HepG2 (cell line): ENCODE measurements around the gene KCNIP3. TPM values are rescaled to one million over a fixed set of nuclear protein-coding genes. Genes with fewer than 3 reads are reported as not detected.

ENCODE experiments used
- ATAC-seq: fragments of 200-7000 bp; cut with Tn5 transposase; 3 replicates; pipeline ENCODE4 v1.9.1; 2020; ENCODE audit warnings: mild to moderate bottlenecking, moderate library complexity
- BruUV-seq: library from RNA; stranded (reverse); fragments of 400-500 nt; replicated peaks from 2 replicates; lab custom pipeline; 2021; lab: Mats Ljungman, UMichigan
- CTCF ChIA-PET: fragments of 300-600 bp; formaldehyde crosslinking; extraction: SDS; loops from one replicate; lab custom pipeline; 2021; ENCODE audit warnings: low total read pairs, inconsistent platforms, low intra/inter-chr PET ratio; lab: Yijun Ruan, JAX
- POLR2A ChIA-PET: fragments of 350-600 bp; sonication (Branson Sonifier 250); formaldehyde crosslinking; loops from one replicate; lab custom pipeline; 2020; ENCODE audit warnings: antibody characterized with exemption, inconsistent platforms; lab: Yijun Ruan, JAX
- DNase-seq: peaks from one replicate; pipeline ENCODE4 v3.0.0-alpha.2; 2015; ENCODE audit warnings: low spot score
- FAIRE-seq: peaks from 3 replicates; lab custom pipeline; 2011; peaks lifted over from hg19 to GRCh38; lab: Jason Lieb, UNC
- H2AFZ ChIP-seq: one replicate; pipeline ENCODE4 v1.6.1; 2011; ENCODE audit warnings: low read length, inconsistent platforms
- H3K27ac ChIP-seq: fragments of 300-600 bp; 3 replicates; pipeline ENCODE4 v1.8.0; 2011; ENCODE audit warnings: mixed run types, mild to moderate bottlenecking, mixed read lengths, low read length, inconsistent platforms; ENCODE audit not compliant: insufficient read depth; ENCODE audit errors: extremely low read length
- H3K27me3 ChIP-seq, 2 experiments: fragments of 200-600 bp in 1 of 2; 2 replicates in 1 of 2; 3 replicates in 1 of 2; pipeline versions ENCODE4 v1.6.0 to v1.8.0; 2011; ENCODE audit warnings: low read length in 2 of 2, mild to moderate bottlenecking in 2 of 2, moderate library complexity in 2 of 2, inconsistent platforms in 1 of 2; ENCODE audit not compliant: insufficient read depth in 2 of 2, control insufficient read depth in 1 of 2
- H3K36me3 ChIP-seq, 2 experiments: fragments of 200-600 bp in 1 of 2; replicated peaks in 1 of 2; 2 replicates in 1 of 2; 3 replicates in 1 of 2; pipeline versions ENCODE4 v1.5.1 to v1.8.0; 2011; ENCODE audit warnings: low read length in 2 of 2, inconsistent platforms in 1 of 2; ENCODE audit not compliant: insufficient read depth in 2 of 2, control insufficient read depth in 1 of 2
- H3K4me1 ChIP-seq: 2 replicates; pipeline ENCODE4 v1.5.1; 2012; ENCODE audit warnings: low read length, inconsistent platforms; ENCODE audit not compliant: insufficient read depth
- H3K4me2 ChIP-seq: 2 replicates; pipeline ENCODE4 v1.6.0; 2011; ENCODE audit warnings: low read depth, low read length, inconsistent platforms
- H3K4me3 ChIP-seq, 3 experiments: fragments of 200-600 bp in 1 of 3; sonication (generic), shearing (Covaris generic) in 1 of 3; replicated peaks in 1 of 3; 2 replicates each; pipeline ENCODE4 v1.5.1; 2011 to 2016; ENCODE audit warnings: low read length in 3 of 3, inconsistent platforms in 2 of 3, low read depth in 2 of 3, mild to moderate bottlenecking in 2 of 3, control low read depth in 1 of 3, mixed read lengths in 1 of 3; ENCODE audit not compliant: insufficient read depth in 1 of 3
- H3K79me2 ChIP-seq: one replicate; pipeline ENCODE4 v1.6.1; 2011; ENCODE audit warnings: low read length, inconsistent platforms; ENCODE audit not compliant: insufficient read depth
- H3K9ac ChIP-seq: 2 replicates; pipeline ENCODE4 v1.6.0; 2011; ENCODE audit warnings: mild to moderate bottlenecking, low read depth, low read length, inconsistent platforms; ENCODE audit not compliant: insufficient read depth
- H3K9me3 ChIP-seq: 2 replicates; pipeline ENCODE4 v1.5.1; 2012; ENCODE audit warnings: mild to moderate bottlenecking, low read length
- H4K20me1 ChIP-seq: 2 replicates; pipeline ENCODE4 v1.6.0; 2011; ENCODE audit warnings: inconsistent platforms, mild to moderate bottlenecking, low read length, moderate library complexity; ENCODE audit not compliant: insufficient read depth
- AGO1 ChIP-seq: fragments of 200-400 bp; formaldehyde crosslinking; IDR thresholded peaks from 2 replicates; pipeline ENCODE4 v1.6.1; 2017; ENCODE audit warnings: mild to moderate bottlenecking, low read depth, low read length, moderate library complexity; ENCODE audit not compliant: poor library complexity, severe bottlenecking
- EEA1 ChIP-seq: sonication (generic); formaldehyde crosslinking; IDR thresholded peaks from 2 replicates; pipeline ENCODE4 v1.5.1; 2020; ENCODE audit warnings: mild to moderate bottlenecking, missing genetic modification reagents, borderline replicate concordance
- EP300 ChIP-seq, 3 experiments: sonication (generic) in 1 of 3; formaldehyde crosslinking in 1 of 3; IDR thresholded peaks; 2 replicates each; pipeline versions ENCODE4 v1.5.1 to v1.6.1; 2011 to 2020; ENCODE audit warnings: low read depth in 2 of 3, low read length in 2 of 3, borderline replicate concordance in 1 of 3, improper control_type of control experiment in 1 of 3, mild to moderate bottlenecking in 1 of 3, missing genetic modification reagents in 1 of 3, moderate library complexity in 1 of 3
- GATAD2A ChIP-seq: IDR thresholded peaks from 2 replicates; pipeline ENCODE4 v1.6.1; 2016
- HNRNPK ChIP-seq: fragments of 200-400 bp; formaldehyde crosslinking; IDR thresholded peaks from 2 replicates; pipeline ENCODE4 v1.6.1; 2018; ENCODE audit warnings: low read length, low read depth, moderate library complexity, mild to moderate bottlenecking; ENCODE audit not compliant: poor library complexity, severe bottlenecking
- PHF20 ChIP-seq: sonication (generic); formaldehyde crosslinking; IDR thresholded peaks from 2 replicates; pipeline ENCODE4 v1.5.0; 2020; ENCODE audit warnings: mild to moderate bottlenecking, missing genetic modification reagents
- RELA ChIP-seq: sonication (generic); formaldehyde crosslinking; IDR thresholded peaks from 2 replicates; pipeline ENCODE4 v1.4.0; 2020; ENCODE audit warnings: missing genetic modification reagents
- TMF1 ChIP-seq: sonication (generic); formaldehyde crosslinking; IDR thresholded peaks from 2 replicates; pipeline ENCODE4 v1.8.1; 2022; ENCODE audit warnings: low read depth, missing genetic modification reagents
- ZNF256 ChIP-seq: sonication (generic); formaldehyde crosslinking; conservative IDR thresholded peaks from 2 replicates; pipeline ENCODE4 v1.4.0; 2020; ENCODE audit warnings: missing genetic modification reagents
- ZNF354B ChIP-seq: sonication (generic); formaldehyde crosslinking; IDR thresholded peaks from 2 replicates; pipeline ENCODE4 v1.8.0; 2022; ENCODE audit warnings: mild to moderate bottlenecking, missing genetic modification reagents
- WGBS: methylation state at CpG from one replicate; pipeline ENCODE4 v1.1.6; 2017; ENCODE audit warnings: low lambda C conversion rate; 5-methylcytosine and 5-hydroxymethylcytosine counted together
- in situ Hi-C: cut with HindIII; loops from 2 replicates; pipeline ENCODE4 v1.10.0; 2017; ENCODE audit warnings: low pct_unique_long_range_greater_than_20kb; ENCODE audit not compliant: extremely low pct_ligation_motif_present
- intact Hi-C: fragments of 100-400 bp; cut with micrococcal nuclease; formaldehyde crosslinking; loops from one replicate; pipeline ENCODE4 v1.10.0; 2022; ENCODE audit not compliant: unreplicated experiment
- polyA plus RNA-seq, 8 experiments: library from polyadenylated mRNA; depleted of rRNA in 3 of 8; stranded (reverse) in 7 of 8; unstranded in 1 of 8; fragments of >200 nt; fragmentation: Illumina TruSeq in 4 of 8; extraction: Trizol in 4 of 8; gene quantifications; 2 replicates each; pipeline versions ENCODE4 v1.2.1 to v1.2.3, GENCODE V29; 2011 to 2016; ENCODE audit warnings: low read depth in 4 of 8, missing spikeins in 1 of 8, mixed read lengths in 1 of 8; ENCODE audit not compliant: insufficient read depth in 1 of 8
- total RNA-seq, 5 experiments: library from RNA; depleted of rRNA; stranded (reverse); fragments of >200 nt; fragmentation: Illumina TruSeq; extraction: Trizol; gene quantifications; 2 replicates each; pipeline ENCODE4 v1.2.3, GENCODE V29; 2016; ENCODE audit warnings: low read depth in 1 of 5
- TF ChIP-seq, protein P1 (sequence below): sonication (generic); formaldehyde crosslinking; IDR thresholded peaks from 2 replicates; pipeline ENCODE4 v1.5.0; 2020; ENCODE audit warnings: mild to moderate bottlenecking, missing genetic modification reagents, moderate library complexity
- TF ChIP-seq, protein P2 (sequence below): sonication (generic); formaldehyde crosslinking; IDR thresholded peaks from 2 replicates; pipeline ENCODE4 v1.4.0; 2020; ENCODE audit warnings: missing genetic modification reagents, borderline replicate concordance
- TF ChIP-seq, protein P3 (sequence below): sonication (generic); formaldehyde crosslinking; IDR thresholded peaks from 2 replicates; pipeline ENCODE4 v1.5.0; 2020; ENCODE audit warnings: mild to moderate bottlenecking, missing genetic modification reagents
- TF ChIP-seq, protein P4 (sequence below): sonication (generic); formaldehyde crosslinking; IDR thresholded peaks from 2 replicates; pipeline ENCODE4 v1.9.0; 2021; ENCODE audit warnings: missing genetic modification reagents, borderline replicate concordance

Gene KCNIP3
- total and polyA plus RNA-seq, 2 of the 13 experiments (the other 11 are each of a cell fraction or from before 2014, with no cell fraction given) = not detected

DNA sequence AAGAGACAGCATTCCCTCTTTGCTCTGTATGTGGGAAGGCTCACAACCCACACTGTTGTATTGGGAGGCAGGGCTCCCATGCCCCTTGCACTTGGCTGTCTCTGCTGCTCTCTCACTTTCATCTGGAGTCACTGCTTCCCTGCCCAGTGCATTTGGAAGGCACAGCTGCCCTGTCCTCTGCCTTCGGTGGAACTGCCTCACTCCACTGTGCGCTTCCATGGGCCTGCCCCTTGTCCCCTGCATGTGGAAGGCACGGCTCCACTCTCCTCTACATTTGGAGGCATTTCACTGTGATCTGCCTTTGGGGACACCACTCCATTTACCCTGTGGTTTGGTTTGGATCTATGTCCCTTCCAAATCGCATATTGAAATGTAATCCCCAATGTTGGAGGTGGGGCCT is 32.0 kb upstream of the KCNIP3 start (continued):
- TF ChIP-seq, protein P1, sequence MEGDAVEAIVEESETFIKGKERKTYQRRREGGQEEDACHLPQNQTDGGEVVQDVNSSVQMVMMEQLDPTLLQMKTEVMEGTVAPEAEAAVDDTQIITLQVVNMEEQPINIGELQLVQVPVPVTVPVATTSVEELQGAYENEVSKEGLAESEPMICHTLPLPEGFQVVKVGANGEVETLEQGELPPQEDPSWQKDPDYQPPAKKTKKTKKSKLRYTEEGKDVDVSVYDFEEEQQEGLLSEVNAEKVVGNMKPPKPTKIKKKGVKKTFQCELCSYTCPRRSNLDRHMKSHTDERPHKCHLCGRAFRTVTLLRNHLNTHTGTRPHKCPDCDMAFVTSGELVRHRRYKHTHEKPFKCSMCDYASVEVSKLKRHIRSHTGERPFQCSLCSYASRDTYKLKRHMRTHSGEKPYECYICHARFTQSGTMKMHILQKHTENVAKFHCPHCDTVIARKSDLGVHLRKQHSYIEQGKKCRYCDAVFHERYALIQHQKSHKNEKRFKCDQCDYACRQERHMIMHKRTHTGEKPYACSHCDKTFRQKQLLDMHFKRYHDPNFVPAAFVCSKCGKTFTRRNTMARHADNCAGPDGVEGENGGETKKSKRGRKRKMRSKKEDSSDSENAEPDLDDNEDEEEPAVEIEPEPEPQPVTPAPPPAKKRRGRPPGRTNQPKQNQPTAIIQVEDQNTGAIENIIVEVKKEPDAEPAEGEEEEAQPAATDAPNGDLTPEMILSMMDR (CRISPR knock-in tag) = no peak

DNA sequence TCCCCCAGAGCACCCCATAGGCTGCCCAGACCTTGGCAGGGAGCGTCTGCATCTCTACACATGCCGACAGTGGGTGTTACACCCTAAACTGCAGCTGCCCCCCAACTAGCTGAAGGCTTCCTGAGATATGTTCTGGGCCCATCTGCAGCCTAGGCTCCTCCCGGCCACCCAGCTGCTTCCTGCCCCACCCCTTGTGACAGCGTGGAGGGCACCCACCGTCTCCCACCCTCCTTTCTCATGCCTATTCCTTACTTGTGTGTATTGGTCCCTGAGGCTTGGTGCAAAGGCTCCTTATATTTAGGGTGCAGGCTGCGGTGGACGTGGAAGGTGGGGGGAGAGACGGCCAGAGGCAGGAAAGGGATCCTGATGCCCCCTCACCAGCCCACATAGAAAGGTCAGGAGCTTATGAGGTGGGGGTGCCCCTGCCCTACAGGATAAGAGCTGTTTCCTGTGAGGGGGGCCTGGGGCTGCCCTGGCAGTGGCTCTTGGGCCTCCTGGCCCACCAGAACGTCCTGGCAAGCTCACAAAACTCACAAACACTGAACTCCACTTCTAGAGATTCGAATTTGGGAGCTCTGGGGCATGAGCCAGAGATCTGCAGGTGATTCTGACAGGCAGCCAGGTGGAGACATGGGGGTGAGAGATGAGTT is 30.2 kb upstream of the KCNIP3 start:
- Histone ChIP-seq H2AFZ (no peak overlapping the region), H4K20me1 (no peaks in the 10 kb centered on the region), H3K4me3 (no peak overlapping the region), H3K9me3 (no peaks in the 10 kb centered on the region), H3K4me1 (no peaks in the 10 kb centered on the region), H3K36me3 (no peaks in the 10 kb centered on the region), H3K9ac (no peak overlapping the region), H3K27me3 (peaks cover 13 to 35% of the 10 kb centered on the region in 2 experiments; a peak in 2 of 5 replicates), H3K4me2 (no peak overlapping the region), H3K27ac (no peak overlapping the region), H3K79me2 (no peaks in the 10 kb centered on the region)
- ChIA-PET POLR2A (no interaction called here), CTCF (no interaction called here)
- in situ Hi-C loops = no loop called here
- ATAC-seq (no peak), DNase-seq (no peak), FAIRE-seq (no peak)
- 21% methylated on average over 9 of the region's 10 CpGs for WGBS
- intact Hi-C loops = no loop called here
- no TSS peak for BruUV-seq
- no peak for TF ChIP-seq ZNF354B (CRISPR knock-in tag)
- TF ChIP-seq AGO1 = no peak
- no peak for TF ChIP-seq ZNF256 (CRISPR knock-in tag)
- no peak for TF ChIP-seq EEA1 (CRISPR knock-in tag)
- no peak for TF ChIP-seq EP300 (IDR thresholded peaks at IDR 0.05; ENCODE audit: low read depth in 2 of 2, low read length in 2 of 2)
- no peak for TF ChIP-seq EP300 (CRISPR knock-in tag; IDR thresholded peaks at IDR 0.05; ENCODE audit: borderline replicate concordance)
- TF ChIP-seq, protein P2, sequence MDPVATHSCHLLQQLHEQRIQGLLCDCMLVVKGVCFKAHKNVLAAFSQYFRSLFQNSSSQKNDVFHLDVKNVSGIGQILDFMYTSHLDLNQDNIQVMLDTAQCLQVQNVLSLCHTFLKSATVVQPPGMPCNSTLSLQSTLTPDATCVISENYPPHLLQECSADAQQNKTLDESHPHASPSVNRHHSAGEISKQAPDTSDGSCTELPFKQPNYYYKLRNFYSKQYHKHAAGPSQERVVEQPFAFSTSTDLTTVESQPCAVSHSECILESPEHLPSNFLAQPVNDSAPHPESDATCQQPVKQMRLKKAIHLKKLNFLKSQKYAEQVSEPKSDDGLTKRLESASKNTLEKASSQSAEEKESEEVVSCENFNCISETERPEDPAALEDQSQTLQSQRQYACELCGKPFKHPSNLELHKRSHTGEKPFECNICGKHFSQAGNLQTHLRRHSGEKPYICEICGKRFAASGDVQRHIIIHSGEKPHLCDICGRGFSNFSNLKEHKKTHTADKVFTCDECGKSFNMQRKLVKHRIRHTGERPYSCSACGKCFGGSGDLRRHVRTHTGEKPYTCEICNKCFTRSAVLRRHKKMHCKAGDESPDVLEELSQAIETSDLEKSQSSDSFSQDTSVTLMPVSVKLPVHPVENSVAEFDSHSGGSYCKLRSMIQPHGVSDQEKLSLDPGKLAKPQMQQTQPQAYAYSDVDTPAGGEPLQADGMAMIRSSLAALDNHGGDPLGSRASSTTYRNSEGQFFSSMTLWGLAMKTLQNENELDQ (CRISPR knock-in tag) = no peak
- no peak for TF ChIP-seq HNRNPK
- TF ChIP-seq GATAD2A (CRISPR knock-in tag) = no peak
- TF ChIP-seq, protein P3, sequence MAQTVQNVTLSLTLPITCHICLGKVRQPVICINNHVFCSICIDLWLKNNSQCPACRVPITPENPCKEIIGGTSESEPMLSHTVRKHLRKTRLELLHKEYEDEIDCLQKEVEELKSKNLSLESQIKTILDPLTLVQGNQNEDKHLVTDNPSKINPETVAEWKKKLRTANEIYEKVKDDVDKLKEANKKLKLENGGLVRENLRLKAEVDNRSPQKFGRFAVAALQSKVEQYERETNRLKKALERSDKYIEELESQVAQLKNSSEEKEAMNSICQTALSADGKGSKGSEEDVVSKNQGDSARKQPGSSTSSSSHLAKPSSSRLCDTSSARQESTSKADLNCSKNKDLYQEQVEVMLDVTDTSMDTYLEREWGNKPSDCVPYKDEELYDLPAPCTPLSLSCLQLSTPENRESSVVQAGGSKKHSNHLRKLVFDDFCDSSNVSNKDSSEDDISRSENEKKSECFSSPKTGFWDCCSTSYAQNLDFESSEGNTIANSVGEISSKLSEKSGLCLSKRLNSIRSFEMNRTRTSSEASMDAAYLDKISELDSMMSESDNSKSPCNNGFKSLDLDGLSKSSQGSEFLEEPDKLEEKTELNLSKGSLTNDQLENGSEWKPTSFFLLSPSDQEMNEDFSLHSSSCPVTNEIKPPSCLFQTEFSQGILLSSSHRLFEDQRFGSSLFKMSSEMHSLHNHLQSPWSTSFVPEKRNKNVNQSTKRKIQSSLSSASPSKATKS (CRISPR knock-in tag) = no peak
- TF ChIP-seq RELA (CRISPR knock-in tag) = no peak
- TF ChIP-seq PHF20 (CRISPR knock-in tag) = no peak
- TF ChIP-seq, protein P4, sequence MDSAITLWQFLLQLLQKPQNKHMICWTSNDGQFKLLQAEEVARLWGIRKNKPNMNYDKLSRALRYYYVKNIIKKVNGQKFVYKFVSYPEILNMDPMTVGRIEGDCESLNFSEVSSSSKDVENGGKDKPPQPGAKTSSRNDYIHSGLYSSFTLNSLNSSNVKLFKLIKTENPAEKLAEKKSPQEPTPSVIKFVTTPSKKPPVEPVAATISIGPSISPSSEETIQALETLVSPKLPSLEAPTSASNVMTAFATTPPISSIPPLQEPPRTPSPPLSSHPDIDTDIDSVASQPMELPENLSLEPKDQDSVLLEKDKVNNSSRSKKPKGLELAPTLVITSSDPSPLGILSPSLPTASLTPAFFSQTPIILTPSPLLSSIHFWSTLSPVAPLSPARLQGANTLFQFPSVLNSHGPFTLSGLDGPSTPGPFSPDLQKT (CRISPR knock-in tag) = no peak
- TF ChIP-seq TMF1 = no peak
